RPMI8226 (cell line): ENCODE measurements around the gene LYSMD1.

Experiments
- DNase-seq: peaks from one replicate; pipeline ENCODE4 v3.0.0-alpha.2; 2015

LYSMD1 gene

GRCh38 chr1:151135433-151136385, 30.0 kb downstream of the LYSMD1 start:
- no peak for DNase-seq

GRCh38 chr1:151134991-151135390, 30.7 kb downstream of the LYSMD1 start:
- DNase-seq, result no peak

GRCh38 chr1:151134396-151134795, 31.3 kb downstream of the LYSMD1 start:
- no peak for DNase-seq

GRCh38 chr1:151133018-151133806, 32.5 kb downstream of the LYSMD1 start:
- DNase-seq, result no peak

GRCh38 chr1:151132335-151133017, 33.2 kb downstream of the LYSMD1 start:
- DNase-seq, result no peak

- DNase-seq, result no peak
Measured at GRCh38 chr1:151131701-151132334, 33.9 kb downstream of the LYSMD1 start.

GRCh38 chr1:151130987-151131586, 34.6 kb downstream of the LYSMD1 start:
- no peak for DNase-seq

GRCh38 chr1:151128800-151129199, 36.9 kb downstream of the LYSMD1 start:
- no peak for DNase-seq

GRCh38 chr1:151124763-151125403, 40.8 kb downstream of the LYSMD1 start:
- no peak for DNase-seq

GRCh38 chr1:151113877-151114276, 51.8 kb downstream of the LYSMD1 start:
- no peak for DNase-seq
